ENCODE results near the gene SSR2.

The SSR2 gene

DNA sequence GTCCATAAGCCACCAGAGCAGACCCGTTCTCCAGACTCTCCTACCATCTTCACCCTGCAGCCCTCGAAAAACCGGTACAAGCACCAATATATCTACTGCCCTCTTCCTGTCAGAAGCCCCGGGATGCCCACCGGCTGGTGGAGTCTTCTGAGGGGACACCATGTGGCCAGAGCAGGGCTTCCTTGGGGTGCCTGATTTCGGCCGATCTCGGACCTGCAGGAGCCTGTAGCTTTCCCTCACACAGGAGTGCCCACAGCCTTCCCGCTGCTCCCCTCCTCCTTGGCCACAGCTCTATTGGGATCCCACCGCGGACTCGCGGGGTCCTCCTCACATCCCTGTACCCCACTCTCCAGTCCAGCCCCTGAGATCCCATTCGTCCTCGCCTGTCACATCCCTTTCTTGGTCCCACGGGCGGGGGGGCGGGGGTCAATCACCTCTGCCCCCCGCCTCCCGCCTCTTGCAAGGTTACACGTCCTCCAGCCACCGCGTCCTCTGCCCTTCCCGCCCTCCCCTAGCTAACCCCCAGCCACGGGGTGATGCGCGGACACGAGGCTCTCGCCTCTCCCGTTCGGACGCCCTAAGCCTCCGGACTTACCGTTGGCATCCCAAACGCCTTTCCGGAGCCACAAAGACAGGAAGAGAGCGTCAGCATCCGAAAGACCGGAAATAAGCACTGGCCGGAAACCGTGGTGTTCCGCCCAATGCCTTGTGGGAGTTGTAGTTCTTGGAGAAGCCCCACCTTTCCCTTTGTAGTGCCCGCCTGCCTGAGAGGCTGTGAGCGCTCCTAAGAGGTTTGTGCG lies at the start of gene SSR2:
SSR2 (minus strand) TSS at position 659 of the 800 bp plus-strand sequence. CDS start 784 bp downstream, outside the sequence.
- no peak within 1 kb of the TSS for H3K27ac ChIP-seq (ENCODE audit: low read depth, low read length)
- H3K4me3 ChIP-seq (ENCODE audit: low read depth, low read length) = peak within 1 kb of the TSS; percentile 85
- no peaks in the 10 kb centered on the region for H3K9me3 ChIP-seq (ENCODE audit: control insufficient read depth, insufficient read depth, low read depth, low read length)
- H3K27me3 ChIP-seq (ENCODE audit: control insufficient read depth, insufficient read depth, low read length) = no peaks in the 10 kb centered on the region
- H3K4me1 ChIP-seq (ENCODE audit: control insufficient read depth, insufficient read depth, low read length) = peaks cover 5% of the 10 kb centered on the region
- peaks cover 31% of the 10 kb centered on the region for H3K36me3 ChIP-seq (ENCODE audit: control insufficient read depth, insufficient read depth, low read length)
- peak within 1 kb of the TSS; percentile 80 for H3K9ac ChIP-seq (ENCODE audit: low read length)

GRCh38 chr1:156070548-156070947 lies 49.8 kb upstream of the SSR2 start:
- no peaks in the 10 kb centered on the region for H3K9me3 ChIP-seq (ENCODE audit: control insufficient read depth, insufficient read depth, low read depth, low read length)
- H3K4me1 ChIP-seq (ENCODE audit: control insufficient read depth, insufficient read depth, low read length) = peaks cover 27% of the 10 kb centered on the region
- H3K9ac ChIP-seq (ENCODE audit: low read length) = no peak overlapping the region
- peaks cover 10% of the 10 kb centered on the region for H3K36me3 ChIP-seq (ENCODE audit: control insufficient read depth, insufficient read depth, low read length)
- no peaks in the 10 kb centered on the region for H3K27me3 ChIP-seq (ENCODE audit: control insufficient read depth, insufficient read depth, low read length)
- no peak overlapping the region for H3K4me3 ChIP-seq (ENCODE audit: low read depth, low read length)
- H3K27ac ChIP-seq (ENCODE audit: low read depth, low read length) = no peak overlapping the region

GRCh38 chr1:156069490-156070455 lies 49.0 kb upstream of the SSR2 start:
- H3K27me3 ChIP-seq (ENCODE audit: control insufficient read depth, insufficient read depth, low read length) = no peaks in the 10 kb centered on the region
- H3K27ac ChIP-seq (ENCODE audit: low read depth, low read length) = no peak overlapping the region
- no peak overlapping the region for H3K9ac ChIP-seq (ENCODE audit: low read length)
- no peak overlapping the region for H3K4me3 ChIP-seq (ENCODE audit: low read depth, low read length)
- H3K36me3 ChIP-seq (ENCODE audit: control insufficient read depth, insufficient read depth, low read length) = peaks cover 10% of the 10 kb centered on the region
- H3K4me1 ChIP-seq (ENCODE audit: control insufficient read depth, insufficient read depth, low read length) = peaks cover 19% of the 10 kb centered on the region
- no peaks in the 10 kb centered on the region for H3K9me3 ChIP-seq (ENCODE audit: control insufficient read depth, insufficient read depth, low read depth, low read length)

DNA sequence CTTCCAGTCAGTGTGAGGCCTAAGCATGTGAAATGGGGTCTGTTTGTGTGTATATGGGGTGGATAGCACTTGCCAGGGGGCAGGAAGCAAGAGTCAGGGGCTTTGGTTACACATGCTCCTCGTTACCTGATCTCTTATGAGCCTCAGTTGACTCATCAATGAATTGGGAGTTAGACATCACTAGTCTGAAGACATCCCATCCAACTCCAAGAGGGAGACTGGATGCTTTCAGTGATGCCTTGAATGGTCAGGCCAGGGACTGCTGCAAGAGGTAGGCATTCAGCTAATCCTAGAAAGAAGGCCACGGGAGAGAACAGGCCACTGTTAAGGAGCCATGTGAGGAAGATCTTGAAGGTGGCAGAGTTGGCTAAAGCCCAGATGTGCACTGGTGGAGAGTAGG lies 46.5 kb upstream of the SSR2 start:
- Histone ChIP-seq H3K27ac (ENCODE audit: low read depth, low read length) (no peak overlapping the region), H3K27me3 (ENCODE audit: control insufficient read depth, insufficient read depth, low read length) (no peaks in the 10 kb centered on the region)

DNA sequence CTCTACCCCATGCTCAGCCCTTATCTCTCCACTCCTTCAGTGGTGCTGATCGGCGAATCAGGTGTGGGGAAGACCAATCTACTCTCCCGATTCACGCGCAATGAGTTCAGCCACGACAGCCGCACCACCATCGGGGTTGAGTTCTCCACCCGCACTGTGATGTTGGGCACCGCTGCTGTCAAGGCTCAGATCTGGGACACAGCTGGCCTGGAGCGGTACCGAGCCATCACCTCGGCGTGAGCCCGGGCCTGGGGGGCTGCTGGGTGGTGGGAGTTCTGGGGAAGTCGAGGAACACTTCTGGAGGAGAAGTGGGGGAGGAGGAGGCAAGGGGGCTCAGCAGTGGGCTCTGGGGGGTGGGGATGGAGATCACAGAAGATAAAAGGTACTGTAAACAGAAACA lies 45.1 kb upstream of the SSR2 start:
- Histone ChIP-seq H3K27ac (ENCODE audit: low read depth, low read length) (no peak overlapping the region), H3K4me1 (ENCODE audit: control insufficient read depth, insufficient read depth, low read length) (peaks cover 18% of the 10 kb centered on the region), H3K4me3 (ENCODE audit: low read depth, low read length) (no peak overlapping the region), H3K9me3 (ENCODE audit: control insufficient read depth, insufficient read depth, low read depth, low read length) (no peaks in the 10 kb centered on the region), H3K9ac (ENCODE audit: low read length) (no peak overlapping the region), H3K27me3 (ENCODE audit: control insufficient read depth, insufficient read depth, low read length) (no peaks in the 10 kb centered on the region), H3K36me3 (ENCODE audit: control insufficient read depth, insufficient read depth, low read length) (peaks cover 6% of the 10 kb centered on the region; the same call in 1 of the 2 replicates)

More for the DNA sequence above, 46.5 kb upstream of the SSR2 start:
- Histone ChIP-seq H3K9ac (ENCODE audit: low read length) (no peak overlapping the region), H3K4me3 (ENCODE audit: low read depth, low read length) (no peak overlapping the region), H3K4me1 (ENCODE audit: control insufficient read depth, insufficient read depth, low read length) (peaks cover 11% of the 10 kb centered on the region), H3K9me3 (ENCODE audit: control insufficient read depth, insufficient read depth, low read depth, low read length) (no peaks in the 10 kb centered on the region), H3K36me3 (ENCODE audit: control insufficient read depth, insufficient read depth, low read length) (peaks cover 6% of the 10 kb centered on the region; the same call in 1 of the 2 replicates)

- Histone ChIP-seq H3K4me1 (ENCODE audit: control insufficient read depth, insufficient read depth, low read length) (peaks cover 19% of the 10 kb centered on the region), H3K9ac (ENCODE audit: low read length) (no peak overlapping the region)
Observed at GRCh38 chr1:156065212-156065611, 44.5 kb upstream of the SSR2 start.

GRCh38 chr1:156064615-156065014 lies 43.9 kb upstream of the SSR2 start:
- no peaks in the 10 kb centered on the region for H3K9me3 ChIP-seq (ENCODE audit: control insufficient read depth, insufficient read depth, low read depth, low read length)
- no peaks in the 10 kb centered on the region for H3K27me3 ChIP-seq (ENCODE audit: control insufficient read depth, insufficient read depth, low read length)
- H3K27ac ChIP-seq (ENCODE audit: low read depth, low read length) = no peak overlapping the region
- peaks cover 19% of the 10 kb centered on the region for H3K4me1 ChIP-seq (ENCODE audit: control insufficient read depth, insufficient read depth, low read length)
- H3K9ac ChIP-seq (ENCODE audit: low read length) = no peak overlapping the region
- H3K4me3 ChIP-seq (ENCODE audit: low read depth, low read length) = no peak overlapping the region
- peaks cover under 1% of the 10 kb centered on the region; the same call in 1 of the 2 replicates for H3K36me3 ChIP-seq (ENCODE audit: control insufficient read depth, insufficient read depth, low read length)

More at GRCh38 chr1:156065212-156065611, 44.5 kb upstream of the SSR2 start:
- H3K36me3 ChIP-seq (ENCODE audit: control insufficient read depth, insufficient read depth, low read length) = peaks cover 6% of the 10 kb centered on the region; the same call in 1 of the 2 replicates
- no peaks in the 10 kb centered on the region for H3K27me3 ChIP-seq (ENCODE audit: control insufficient read depth, insufficient read depth, low read length)
- no peaks in the 10 kb centered on the region for H3K9me3 ChIP-seq (ENCODE audit: control insufficient read depth, insufficient read depth, low read depth, low read length)
- no peak overlapping the region for H3K4me3 ChIP-seq (ENCODE audit: low read depth, low read length)
- H3K27ac ChIP-seq (ENCODE audit: low read depth, low read length) = no peak overlapping the region

- Histone ChIP-seq H3K4me3 (ENCODE audit: low read depth, low read length) (no peak overlapping the region), H3K27ac (ENCODE audit: low read depth, low read length) (no peak overlapping the region)
Observed at GRCh38 chr1:156063997-156064285, 43.2 kb upstream of the SSR2 start.

DNA sequence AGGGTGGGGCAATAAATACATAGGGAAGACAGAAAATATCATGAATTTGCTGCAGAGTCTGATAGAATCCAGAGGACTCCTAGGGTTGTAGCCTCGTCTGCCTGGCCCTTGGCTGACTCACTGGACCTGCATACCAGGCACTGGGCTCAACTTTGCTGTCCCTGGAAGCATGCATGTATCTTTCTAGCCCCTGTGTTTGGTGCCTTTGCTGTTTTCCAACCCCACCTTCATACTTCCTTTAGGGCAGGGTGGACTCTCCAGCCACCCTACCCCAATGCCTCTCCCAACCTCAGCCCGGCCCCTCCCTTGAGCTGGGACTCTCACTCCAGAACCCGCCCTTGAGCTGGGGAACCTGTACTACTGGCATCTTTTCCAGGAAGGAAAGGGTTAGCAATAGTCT lies 41.4 kb upstream of the SSR2 start:
- Histone ChIP-seq H3K4me1 (ENCODE audit: control insufficient read depth, insufficient read depth, low read length) (peaks cover 19% of the 10 kb centered on the region), H3K36me3 (ENCODE audit: control insufficient read depth, insufficient read depth, low read length) (peaks cover 8% of the 10 kb centered on the region), H3K9me3 (ENCODE audit: control insufficient read depth, insufficient read depth, low read depth, low read length) (no peaks in the 10 kb centered on the region), H3K4me3 (ENCODE audit: low read depth, low read length) (peak overlapping the region; percentile 14), H3K27ac (ENCODE audit: low read depth, low read length) (no peak overlapping the region), H3K27me3 (ENCODE audit: control insufficient read depth, insufficient read depth, low read length) (no peaks in the 10 kb centered on the region), H3K9ac (ENCODE audit: low read length) (no peak overlapping the region)

More at GRCh38 chr1:156063997-156064285, 43.2 kb upstream of the SSR2 start:
- Histone ChIP-seq H3K27me3 (ENCODE audit: control insufficient read depth, insufficient read depth, low read length) (no peaks in the 10 kb centered on the region), H3K9me3 (ENCODE audit: control insufficient read depth, insufficient read depth, low read depth, low read length) (no peaks in the 10 kb centered on the region), H3K36me3 (ENCODE audit: control insufficient read depth, insufficient read depth, low read length) (no peaks in the 10 kb centered on the region), H3K9ac (ENCODE audit: low read length) (no peak overlapping the region), H3K4me1 (ENCODE audit: control insufficient read depth, insufficient read depth, low read length) (peaks cover 19% of the 10 kb centered on the region)

DNA sequence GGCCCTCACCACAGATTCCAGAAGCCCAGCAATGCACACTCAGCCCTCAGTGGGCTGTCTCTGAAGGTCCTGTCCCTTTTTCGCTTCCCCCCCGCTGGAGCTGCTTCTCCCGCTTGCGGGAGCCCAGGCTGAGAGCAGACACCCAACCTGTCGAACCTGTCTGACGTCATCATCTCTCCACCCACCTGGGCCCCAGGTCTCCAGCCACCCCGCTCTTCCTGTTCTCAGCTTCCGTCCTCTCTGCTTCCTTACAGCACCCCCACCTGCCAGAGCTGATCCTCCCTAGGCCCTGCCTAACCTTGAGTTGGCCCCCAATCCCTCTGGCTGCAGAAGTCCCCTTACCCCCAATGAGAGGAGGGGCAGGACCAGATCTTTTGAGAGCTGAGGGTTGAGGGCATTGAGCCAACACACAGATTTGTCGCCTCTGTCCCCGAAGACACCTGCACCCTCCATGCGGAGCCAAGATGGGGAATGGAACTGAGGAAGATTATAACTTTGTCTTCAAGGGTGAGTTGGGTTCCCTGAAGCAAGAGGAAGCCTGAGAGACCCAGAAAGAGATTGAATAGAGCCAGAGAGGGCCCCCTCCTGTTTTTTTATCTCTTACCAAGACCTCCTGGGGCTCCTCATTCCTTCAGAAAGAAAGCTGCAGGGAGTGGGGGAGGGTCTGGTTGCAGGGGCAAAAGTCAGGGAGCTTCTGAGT lies 40.3 kb upstream of the SSR2 start, which contains the start of gene RAB25:
RAB25 (plus strand) TSS at position 224 of the 700 bp plus-strand sequence; CDS start at position 465, 241 bp downstream.
- peak within 1 kb of the TSS; percentile 84 for H3K9ac ChIP-seq (ENCODE audit: low read length)
- H3K27me3 ChIP-seq (ENCODE audit: control insufficient read depth, insufficient read depth, low read length) = no peaks in the 10 kb centered on the region
- peaks cover 18% of the 10 kb centered on the region for H3K4me1 ChIP-seq (ENCODE audit: control insufficient read depth, insufficient read depth, low read length)
- peak within 1 kb of the TSS; percentile 73 for H3K4me3 ChIP-seq (ENCODE audit: low read depth, low read length)
- H3K9me3 ChIP-seq (ENCODE audit: control insufficient read depth, insufficient read depth, low read depth, low read length) = no peaks in the 10 kb centered on the region
- H3K36me3 ChIP-seq (ENCODE audit: control insufficient read depth, insufficient read depth, low read length) = peaks cover 13% of the 10 kb centered on the region
- H3K27ac ChIP-seq (ENCODE audit: low read depth, low read length) = peak within 1 kb of the TSS; percentile 80

All from HUES6 (cell line).